BE2C (cell line): ENCODE data around the gene KIN.
"Not testable (repeated sequence)": the region's sequence is repeated elsewhere in the genome, so short reads cannot be mapped to it uniquely, and the experiment has no call there.

Experiments
- DNase-seq: peaks from one replicate; pipeline ENCODE4 v3.0.0-alpha.2; 2020
- H3K27me3 ChIP-seq: fragments of 250-450 bp; sonication (Bioruptor Pico); 2 replicates; pipeline ENCODE4 v1.5.1; 2020; ENCODE audit warnings: mild to moderate bottlenecking
- H3K36me3 ChIP-seq: fragments of 250-450 bp; sonication (Bioruptor Pico); 2 replicates; pipeline ENCODE4 v1.5.1; 2020; ENCODE audit warnings: mild to moderate bottlenecking
- H3K4me1 ChIP-seq: fragments of 250-450 bp; sonication (Bioruptor Pico); 2 replicates; pipeline ENCODE4 v1.5.1; 2020
- H3K4me3 ChIP-seq: 2 replicates; pipeline ENCODE4 v1.5.1; 2011; ENCODE audit warnings: low read depth, low read length
- H3K9me3 ChIP-seq: fragments of 250-450 bp; sonication (Bioruptor Pico); 2 replicates; pipeline ENCODE4 v1.5.1; 2020
- CTCF ChIP-seq: IDR thresholded peaks from 2 replicates; pipeline ENCODE4 v1.5.1; 2012; ENCODE audit warnings: mild to moderate bottlenecking, low read depth, low read length

The KIN gene

GRCh38 chr10:7752251-7752650, 35.5 kb downstream of the KIN start:
- Histone ChIP-seq H3K27me3 (no peaks in the 10 kb centered on the region), H3K9me3 (no peaks in the 10 kb centered on the region), H3K36me3 (peaks cover 25% of the 10 kb centered on the region), H3K4me1 (no peaks in the 10 kb centered on the region), H3K4me3 (no peak overlapping the region)
- no peak for DNase-seq
- TF ChIP-seq CTCF, result no peak

GRCh38 chr10:7750222-7750621, 37.6 kb downstream of the KIN start:
- no peaks in the 10 kb centered on the region for H3K27me3 ChIP-seq
- H3K9me3 ChIP-seq, result no peaks in the 10 kb centered on the region
- no peak overlapping the region for H3K4me3 ChIP-seq
- DNase-seq, result no peak
- TF ChIP-seq CTCF, result no peak
- H3K36me3 ChIP-seq, result peaks cover 18% of the 10 kb centered on the region
- no peaks in the 10 kb centered on the region for H3K4me1 ChIP-seq

- H3K4me3 ChIP-seq, H3K9me3 ChIP-seq, DNase-seq, H3K27me3 ChIP-seq, H3K4me1 ChIP-seq: not testable (repeated sequence)
- H3K36me3 ChIP-seq, result peaks cover 10% of the 10 kb centered on the region
Measured at GRCh38 chr10:7748637-7749036, 39.2 kb downstream of the KIN start.

GRCh38 chr10:7744307-7744706, 43.5 kb downstream of the KIN start:
- DNase-seq, result no peak
- TF ChIP-seq CTCF, result no peak
- no peaks in the 10 kb centered on the region for H3K9me3 ChIP-seq
- H3K27me3 ChIP-seq, result no peaks in the 10 kb centered on the region
- H3K4me1 ChIP-seq, result no peaks in the 10 kb centered on the region
- H3K36me3 ChIP-seq, result no peaks in the 10 kb centered on the region
- H3K4me3 ChIP-seq, result no peak overlapping the region

GRCh38 chr10:7738536-7739407, 49.0 kb downstream of the KIN start:
- no peak overlapping the region for H3K4me3 ChIP-seq

GRCh38 chr10:7734821-7735220, 53.0 kb downstream of the KIN start:
- DNase-seq, result peak; percentile 13

More at GRCh38 chr10:7738536-7739407, 49.0 kb downstream of the KIN start:
- TF ChIP-seq CTCF, result no peak
- no peaks in the 10 kb centered on the region for H3K9me3 ChIP-seq
- no peak for DNase-seq
- H3K27me3 ChIP-seq, result no peaks in the 10 kb centered on the region
- H3K36me3 ChIP-seq, result no peaks in the 10 kb centered on the region
- H3K4me1 ChIP-seq, result no peaks in the 10 kb centered on the region

More at GRCh38 chr10:7734821-7735220, 53.0 kb downstream of the KIN start:
- no peaks in the 10 kb centered on the region for H3K36me3 ChIP-seq
- TF ChIP-seq CTCF, result no peak
- H3K9me3 ChIP-seq, result no peaks in the 10 kb centered on the region
- H3K4me3 ChIP-seq, result no peak overlapping the region
- H3K4me1 ChIP-seq, result no peaks in the 10 kb centered on the region
- 0 out of 2 replicates have a peak, but pooled peaks cover 2% of the 10 kb centered on the region for H3K27me3 ChIP-seq
